ENCODE measurements around the gene AGPAT2.

The AGPAT2 gene

GRCh38 chr9:136703276-136703860 is 16.1 kb upstream of the AGPAT2 start:
- no peak for DNase-seq

GRCh38 chr9:136701668-136702053 is 14.4 kb upstream of the AGPAT2 start:
- no peak for DNase-seq

GRCh38 chr9:136700959-136701667 is 13.9 kb upstream of the AGPAT2 start:
- DNase-seq: no peak

- DNase-seq: no peak
Observed at GRCh38 chr9:136700304-136700703, 13.0 kb upstream of the AGPAT2 start.

- no peak for DNase-seq
Observed at GRCh38 chr9:136698635-136699246, 11.5 kb upstream of the AGPAT2 start.

- no peak for DNase-seq
Observed at GRCh38 chr9:136697821-136698526, 10.7 kb upstream of the AGPAT2 start.

- DNase-seq: peak; percentile 55
Observed at GRCh38 chr9:136697146-136697820, 10.0 kb upstream of the AGPAT2 start.

GRCh38 chr9:136696502-136696901 is 9.2 kb upstream of the AGPAT2 start:
- no peak for DNase-seq

GRCh38 chr9:136695955-136696354 is 8.7 kb upstream of the AGPAT2 start:
- no peak for DNase-seq

GRCh38 chr9:136695435-136695895 is 8.2 kb upstream of the AGPAT2 start:
- DNase-seq: no peak

GRCh38 chr9:136694872-136695247 is 7.6 kb upstream of the AGPAT2 start:
- no peak for DNase-seq

GRCh38 chr9:136694163-136694871 is 7.1 kb upstream of the AGPAT2 start:
- no peak for DNase-seq

GRCh38 chr9:136693490-136694162 is 6.4 kb upstream of the AGPAT2 start:
- no peak for DNase-seq

- DNase-seq: no peak
Observed at GRCh38 chr9:136693135-136693489, 5.9 kb upstream of the AGPAT2 start.

GRCh38 chr9:136692185-136693134 is 5.2 kb upstream of the AGPAT2 start:
- no peak for DNase-seq

- no peak for DNase-seq
Observed at GRCh38 chr9:136691316-136692184, 4.3 kb upstream of the AGPAT2 start.

- DNase-seq: no peak
Observed at GRCh38 chr9:136690806-136691261, 3.6 kb upstream of the AGPAT2 start.

- no peak for DNase-seq
Observed at GRCh38 chr9:136690104-136690805, 3.0 kb upstream of the AGPAT2 start.

- DNase-seq: no peak
Observed at GRCh38 chr9:136689108-136689460, 1.8 kb upstream of the AGPAT2 start.

Data from right kidney (tissue), 1 donor.